MM.1S (cell line): ENCODE data around the gene NFKBIE.

Source experiments
- EZH2 ChIP-seq: fragments of 300-600 bp; sonication (generic); optimal IDR thresholded peaks from 2 replicates; pipeline ENCODE3; 2017; ENCODE audit warnings: low read depth, mild to moderate bottlenecking, antibody characterized with exemption, low read length, mixed read lengths
- TF ChIP-seq, protein P1 (sequence below): fragments of 300-600 bp; sonication (generic); IDR thresholded peaks from 2 replicates; pipeline ENCODE4 v1.5.1; 2016; ENCODE audit warnings: antibody characterized with exemption, low read length, mixed read lengths

DNA sequence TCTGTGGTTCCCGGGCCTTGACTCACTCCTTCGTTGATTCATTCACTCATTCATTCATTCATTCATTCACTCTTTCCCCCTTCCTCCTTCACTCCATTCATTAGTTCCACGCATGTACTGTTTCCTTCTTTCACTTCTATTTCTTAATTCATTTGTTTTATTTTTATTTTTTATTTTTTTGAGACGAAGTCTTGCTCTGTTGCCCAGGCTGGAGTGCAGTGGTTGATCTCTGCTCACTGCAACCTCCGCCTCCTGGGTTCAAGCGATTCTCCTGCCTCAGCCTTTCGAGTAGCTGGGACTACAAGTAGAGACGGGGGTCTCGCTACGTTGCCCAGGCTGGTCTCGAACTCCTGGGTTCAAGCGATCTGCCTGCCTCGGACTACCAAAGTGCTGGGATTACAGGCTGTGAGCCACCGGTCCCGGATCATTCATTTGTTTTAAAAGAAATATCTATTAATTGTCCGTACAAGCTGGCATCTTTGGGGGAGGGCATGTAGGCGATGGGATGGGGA lies 427 bp upstream of the NFKBIE start:
- TF ChIP-seq, protein P1, sequence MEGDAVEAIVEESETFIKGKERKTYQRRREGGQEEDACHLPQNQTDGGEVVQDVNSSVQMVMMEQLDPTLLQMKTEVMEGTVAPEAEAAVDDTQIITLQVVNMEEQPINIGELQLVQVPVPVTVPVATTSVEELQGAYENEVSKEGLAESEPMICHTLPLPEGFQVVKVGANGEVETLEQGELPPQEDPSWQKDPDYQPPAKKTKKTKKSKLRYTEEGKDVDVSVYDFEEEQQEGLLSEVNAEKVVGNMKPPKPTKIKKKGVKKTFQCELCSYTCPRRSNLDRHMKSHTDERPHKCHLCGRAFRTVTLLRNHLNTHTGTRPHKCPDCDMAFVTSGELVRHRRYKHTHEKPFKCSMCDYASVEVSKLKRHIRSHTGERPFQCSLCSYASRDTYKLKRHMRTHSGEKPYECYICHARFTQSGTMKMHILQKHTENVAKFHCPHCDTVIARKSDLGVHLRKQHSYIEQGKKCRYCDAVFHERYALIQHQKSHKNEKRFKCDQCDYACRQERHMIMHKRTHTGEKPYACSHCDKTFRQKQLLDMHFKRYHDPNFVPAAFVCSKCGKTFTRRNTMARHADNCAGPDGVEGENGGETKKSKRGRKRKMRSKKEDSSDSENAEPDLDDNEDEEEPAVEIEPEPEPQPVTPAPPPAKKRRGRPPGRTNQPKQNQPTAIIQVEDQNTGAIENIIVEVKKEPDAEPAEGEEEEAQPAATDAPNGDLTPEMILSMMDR, result no peak
- TF ChIP-seq EZH2, result no peak
